ENCODE results near the gene UBASH3A. TPM values are rescaled to one million over a fixed set of nuclear protein-coding genes. Genes with fewer than 3 reads are reported as not detected.

Gene UBASH3A
- total RNA-seq, 3 donors from 2014 or later: 0.32 to 1.5 (median 0.66) TPM

GRCh38 chr21:42423197-42423675 lies 19.5 kb downstream of the UBASH3A start:
- Histone ChIP-seq H3K4me1 (no peaks in the 10 kb centered on the region), H3K9me3 (no peaks in the 10 kb centered on the region), H3K27me3 (peaks cover 0 to 17% of the 10 kb centered on the region in 2 donors), H3K36me3 (no peaks in the 10 kb centered on the region), H3K27ac (no peak overlapping the region), H3K4me3 (no peak overlapping the region)
- TF ChIP-seq POLR2A (IDR thresholded peaks at IDR 0.05) (no peak), POLR2AphosphoS5 (IDR thresholded peaks at IDR 0.05) (no peak), CTCF (IDR thresholded peaks at IDR 0.05) (no peak)
- DNase-seq (ENCODE audit: low spot score in 2 of 2): no peak
- intact Hi-C loops (cut with DNase I; ENCODE audit: low total_unique reads): no loop called here

- Histone ChIP-seq H3K9me3 (no peaks in the 10 kb centered on the region), H3K27ac (no peak overlapping the region), H3K4me1 (no peaks in the 10 kb centered on the region), H3K27me3 (peaks cover 0 to 17% of the 10 kb centered on the region in 2 donors), H3K36me3 (no peaks in the 10 kb centered on the region), H3K4me3 (no peak overlapping the region)
- TF ChIP-seq POLR2AphosphoS5 (IDR thresholded peaks at IDR 0.05) (no peak), POLR2A (IDR thresholded peaks at IDR 0.05) (no peak), CTCF (IDR thresholded peaks at IDR 0.05) (no peak)
- intact Hi-C loops (cut with DNase I; ENCODE audit: low total_unique reads): no loop called here
- DNase-seq (ENCODE audit: low spot score in 2 of 2): no peak
These were observed 20.0 kb downstream of the UBASH3A start for GRCh38 chr21:42423685-42424084.

GRCh38 chr21:42424914-42425541 lies 21.3 kb downstream of the UBASH3A start:
- Histone ChIP-seq H3K4me1 (no peaks in the 10 kb centered on the region), H3K36me3 (no peaks in the 10 kb centered on the region), H3K27ac (no peak overlapping the region), H3K9me3 (no peaks in the 10 kb centered on the region), H3K27me3 (peaks cover 0 to 17% of the 10 kb centered on the region in 2 donors), H3K4me3 (no peak overlapping the region)
- no peak for DNase-seq (ENCODE audit: low spot score in 2 of 2)
- intact Hi-C loops (cut with DNase I; ENCODE audit: low total_unique reads): no loop called here
- TF ChIP-seq CTCF (IDR thresholded peaks at IDR 0.05) (no peak), POLR2AphosphoS5 (IDR thresholded peaks at IDR 0.05) (no peak), POLR2A (IDR thresholded peaks at IDR 0.05) (no peak)

- Histone ChIP-seq H3K9me3 (no peaks in the 10 kb centered on the region), H3K4me3 (no peak overlapping the region), H3K36me3 (no peaks in the 10 kb centered on the region), H3K4me1 (no peaks in the 10 kb centered on the region), H3K27ac (no peak overlapping the region), H3K27me3 (peaks cover 0 to 17% of the 10 kb centered on the region in 2 donors)
- no peak for DNase-seq (ENCODE audit: low spot score in 2 of 2)
- intact Hi-C loops (cut with DNase I; ENCODE audit: low total_unique reads): no loop called here
- TF ChIP-seq POLR2AphosphoS5 (IDR thresholded peaks at IDR 0.05) (no peak), CTCF (IDR thresholded peaks at IDR 0.05) (no peak), POLR2A (IDR thresholded peaks at IDR 0.05) (no peak)
These were observed 21.9 kb downstream of the UBASH3A start for GRCh38 chr21:42425591-42425990.

GRCh38 chr21:42426424-42426823 lies 22.7 kb downstream of the UBASH3A start:
- H3K4me1 ChIP-seq: no peaks in the 10 kb centered on the region
- no peaks in the 10 kb centered on the region for H3K36me3 ChIP-seq
- intact Hi-C loops (cut with DNase I; ENCODE audit: low total_unique reads): no loop called here
- peaks cover 3 to 17% of the 10 kb centered on the region in 2 donors for H3K27me3 ChIP-seq
- no peak overlapping the region for H3K27ac ChIP-seq
- TF ChIP-seq POLR2AphosphoS5 (IDR thresholded peaks at IDR 0.05) (no peak), CTCF (IDR thresholded peaks at IDR 0.05) (no peak), POLR2A (IDR thresholded peaks at IDR 0.05) (no peak)
- no peak for DNase-seq (ENCODE audit: low spot score in 2 of 2)
- H3K4me3 ChIP-seq: no peak overlapping the region
- H3K9me3 ChIP-seq: no peaks in the 10 kb centered on the region
